ENCODE data around the gene FAM177A1.

- no peak for TF ChIP-seq CTCF (IDR thresholded peaks at IDR 0.05)
- TF ChIP-seq, protein P1, sequence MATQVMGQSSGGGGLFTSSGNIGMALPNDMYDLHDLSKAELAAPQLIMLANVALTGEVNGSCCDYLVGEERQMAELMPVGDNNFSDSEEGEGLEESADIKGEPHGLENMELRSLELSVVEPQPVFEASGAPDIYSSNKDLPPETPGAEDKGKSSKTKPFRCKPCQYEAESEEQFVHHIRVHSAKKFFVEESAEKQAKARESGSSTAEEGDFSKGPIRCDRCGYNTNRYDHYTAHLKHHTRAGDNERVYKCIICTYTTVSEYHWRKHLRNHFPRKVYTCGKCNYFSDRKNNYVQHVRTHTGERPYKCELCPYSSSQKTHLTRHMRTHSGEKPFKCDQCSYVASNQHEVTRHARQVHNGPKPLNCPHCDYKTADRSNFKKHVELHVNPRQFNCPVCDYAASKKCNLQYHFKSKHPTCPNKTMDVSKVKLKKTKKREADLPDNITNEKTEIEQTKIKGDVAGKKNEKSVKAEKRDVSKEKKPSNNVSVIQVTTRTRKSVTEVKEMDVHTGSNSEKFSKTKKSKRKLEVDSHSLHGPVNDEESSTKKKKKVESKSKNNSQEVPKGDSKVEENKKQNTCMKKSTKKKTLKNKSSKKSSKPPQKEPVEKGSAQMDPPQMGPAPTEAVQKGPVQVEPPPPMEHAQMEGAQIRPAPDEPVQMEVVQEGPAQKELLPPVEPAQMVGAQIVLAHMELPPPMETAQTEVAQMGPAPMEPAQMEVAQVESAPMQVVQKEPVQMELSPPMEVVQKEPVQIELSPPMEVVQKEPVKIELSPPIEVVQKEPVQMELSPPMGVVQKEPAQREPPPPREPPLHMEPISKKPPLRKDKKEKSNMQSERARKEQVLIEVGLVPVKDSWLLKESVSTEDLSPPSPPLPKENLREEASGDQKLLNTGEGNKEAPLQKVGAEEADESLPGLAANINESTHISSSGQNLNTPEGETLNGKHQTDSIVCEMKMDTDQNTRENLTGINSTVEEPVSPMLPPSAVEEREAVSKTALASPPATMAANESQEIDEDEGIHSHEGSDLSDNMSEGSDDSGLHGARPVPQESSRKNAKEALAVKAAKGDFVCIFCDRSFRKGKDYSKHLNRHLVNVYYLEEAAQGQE (IDR thresholded peaks at IDR 0.05; ENCODE audit: insufficient read depth in 1 of 2, low read depth in 2 of 2, low read length in 1 of 2): no peak
These were observed 76.0 kb downstream of the FAM177A1 start, which contains the start of the genes PPP2R3C and PRORP for GRCh38 chr14:35121887-35122695.
